H1 (cell line): ENCODE results near the gene CDH7. TPM values are rescaled to one million over a fixed set of nuclear protein-coding genes. Genes with fewer than 3 reads are reported as not detected.

Source experiments
- ASH2L ChIP-seq: fragments of 200-600, 300-600 bp; sonication (generic); IDR thresholded peaks from one replicate; pipeline ENCODE4 v1.7.1; 2017; ENCODE audit warnings: low read length
- CBX5 ChIP-seq: fragments of 300-800, 300-1000 bp; sonication (generic); IDR thresholded peaks from 2 replicates; pipeline ENCODE4 v1.7.1; 2016; ENCODE audit warnings: antibody characterized with exemption, low read length, low read depth
- CBX8 ChIP-seq: fragments of 300-800, 300-1000 bp; sonication (generic); IDR thresholded peaks from 2 replicates; pipeline ENCODE4 v1.7.1; 2016; ENCODE audit warnings: low read depth, low read length, borderline replicate concordance
- CEBPB ChIP-seq: IDR thresholded peaks from 2 replicates; pipeline ENCODE4 v1.6.1; 2012; ENCODE audit warnings: low read depth, low read length
- CHD1 ChIP-seq: IDR thresholded peaks from 2 replicates; pipeline ENCODE4 v1.6.1; 2012; ENCODE audit warnings: low read depth, low read length, improper control_type of control experiment
- JUND ChIP-seq: IDR thresholded peaks from 2 replicates; pipeline ENCODE4 v1.6.1; 2011; ENCODE audit warnings: mild to moderate bottlenecking, improper control_type of control experiment, low read length
- KDM5A ChIP-seq: fragments of 200-600 bp; IDR thresholded peaks from 2 replicates; pipeline ENCODE4 v1.7.1; 2012; ENCODE audit warnings: mild to moderate bottlenecking, low read length, inconsistent platforms, mixed read lengths
- MAFK ChIP-seq: IDR thresholded peaks from 2 replicates; pipeline ENCODE4 v1.6.1; 2012; ENCODE audit warnings: low read depth, mild to moderate bottlenecking, improper control_type of control experiment, low read length
- NRF1 ChIP-seq: IDR thresholded peaks from 2 replicates; pipeline ENCODE4 v1.6.1; 2011; ENCODE audit warnings: mild to moderate bottlenecking, low read depth, low read length, improper control_type of control experiment
- POLR2AphosphoS5 ChIP-seq: IDR thresholded peaks from 2 replicates; pipeline ENCODE4 v1.6.1; 2011; ENCODE audit warnings: low read depth, low read length
- POU5F1 ChIP-seq: IDR thresholded peaks from 2 replicates; pipeline ENCODE4 v1.6.1; 2011; ENCODE audit warnings: low read depth, mild to moderate bottlenecking, low read length, moderate library complexity
- RBBP5 ChIP-seq: IDR thresholded peaks from 2 replicates; pipeline ENCODE4 v1.7.1; 2012; ENCODE audit warnings: low read depth, mild to moderate bottlenecking, inconsistent platforms, low read length, moderate library complexity, borderline replicate concordance
- RFX5 ChIP-seq: IDR thresholded peaks from 2 replicates; pipeline ENCODE4 v1.6.1; 2011; ENCODE audit warnings: low read depth, low read length, improper control_type of control experiment, borderline replicate concordance
- RXRA ChIP-seq: IDR thresholded peaks from 2 replicates; pipeline ENCODE4 v1.6.1; 2011; ENCODE audit warnings: low read depth, mild to moderate bottlenecking, low read length, moderate library complexity; ENCODE audit not compliant: insufficient read depth
- SP2 ChIP-seq: IDR thresholded peaks from 2 replicates; pipeline ENCODE4 v1.6.1; 2012; ENCODE audit warnings: mild to moderate bottlenecking, low read length, inconsistent platforms
- SUZ12 ChIP-seq: fragments of 200-600 bp; sonication (generic); IDR thresholded peaks from 2 replicates; pipeline ENCODE4 v1.6.1; 2012; ENCODE audit warnings: mild to moderate bottlenecking, inconsistent platforms, low read length, moderate library complexity, mixed read lengths
- TAF1 ChIP-seq: IDR thresholded peaks from 2 replicates; pipeline ENCODE4 v1.6.1; 2011; ENCODE audit warnings: mild to moderate bottlenecking, low read depth, low read length
- TBP ChIP-seq: IDR thresholded peaks from 2 replicates; pipeline ENCODE4 v1.6.1; 2011; ENCODE audit warnings: low read depth, low read length, improper control_type of control experiment
- TEAD4 ChIP-seq: IDR thresholded peaks from 2 replicates; pipeline ENCODE4 v1.6.1; 2012; ENCODE audit warnings: low read depth, low read length, inconsistent platforms, mixed read lengths
- YY1 ChIP-seq: IDR thresholded peaks from 2 replicates; pipeline ENCODE4 v1.6.1; 2011; ENCODE audit warnings: low read depth, mild to moderate bottlenecking, low read length
- ZNF274 ChIP-seq: IDR thresholded peaks from 2 replicates; pipeline ENCODE4 v1.7.0; 2012; ENCODE audit warnings: low read length, borderline replicate concordance; ENCODE audit errors: extremely low read depth
- polyA plus RNA-seq, 7 experiments: library from polyadenylated mRNA; depleted of rRNA in 3 of 7; stranded (reverse) in 5 of 7; unstranded in 2 of 7; fragments of >200 nt in 5 of 7; fragments of 200-250 nt in 2 of 7; gene quantifications; 1 replicate in 5 of 7; 2 replicates in 1 of 7; 4 replicates in 1 of 7; pipeline versions ENCODE4 v1.2.1 to v1.2.3, GENCODE V29; 2011 to 2013; ENCODE audit warnings: missing spikeins in 2 of 7, mixed read lengths in 2 of 7
- total RNA-seq: library from RNA; stranded (reverse); fragmentation: NEBNext Ultra II Directional; extraction: Animal tissue kit (Norgen Biotek cat#: 25700); gene quantifications from 2 replicates; pipeline ENCODE4 v1.2.1, GENCODE V29; 2021
- TF ChIP-seq, protein P1 (sequence below), 3 experiments: IDR thresholded peaks; 1 replicate in 2 of 3; 2 replicates in 1 of 3; pipeline versions ENCODE4 v1.5.1 to v1.6.1; 2011; ENCODE audit warnings: low read length in 3 of 3, mild to moderate bottlenecking in 3 of 3, inconsistent platforms in 2 of 3, low read depth in 1 of 3, moderate library complexity in 1 of 3; ENCODE audit not compliant: insufficient read depth in 1 of 3; ENCODE audit errors: control extremely low read depth in 1 of 3

Gene CDH7
- total and polyA plus RNA-seq, 2 of the 8 experiments (the other 6 are each of a cell fraction or from before 2014, with no cell fraction given), result 1.00 to 1.5 TPM

DNA sequence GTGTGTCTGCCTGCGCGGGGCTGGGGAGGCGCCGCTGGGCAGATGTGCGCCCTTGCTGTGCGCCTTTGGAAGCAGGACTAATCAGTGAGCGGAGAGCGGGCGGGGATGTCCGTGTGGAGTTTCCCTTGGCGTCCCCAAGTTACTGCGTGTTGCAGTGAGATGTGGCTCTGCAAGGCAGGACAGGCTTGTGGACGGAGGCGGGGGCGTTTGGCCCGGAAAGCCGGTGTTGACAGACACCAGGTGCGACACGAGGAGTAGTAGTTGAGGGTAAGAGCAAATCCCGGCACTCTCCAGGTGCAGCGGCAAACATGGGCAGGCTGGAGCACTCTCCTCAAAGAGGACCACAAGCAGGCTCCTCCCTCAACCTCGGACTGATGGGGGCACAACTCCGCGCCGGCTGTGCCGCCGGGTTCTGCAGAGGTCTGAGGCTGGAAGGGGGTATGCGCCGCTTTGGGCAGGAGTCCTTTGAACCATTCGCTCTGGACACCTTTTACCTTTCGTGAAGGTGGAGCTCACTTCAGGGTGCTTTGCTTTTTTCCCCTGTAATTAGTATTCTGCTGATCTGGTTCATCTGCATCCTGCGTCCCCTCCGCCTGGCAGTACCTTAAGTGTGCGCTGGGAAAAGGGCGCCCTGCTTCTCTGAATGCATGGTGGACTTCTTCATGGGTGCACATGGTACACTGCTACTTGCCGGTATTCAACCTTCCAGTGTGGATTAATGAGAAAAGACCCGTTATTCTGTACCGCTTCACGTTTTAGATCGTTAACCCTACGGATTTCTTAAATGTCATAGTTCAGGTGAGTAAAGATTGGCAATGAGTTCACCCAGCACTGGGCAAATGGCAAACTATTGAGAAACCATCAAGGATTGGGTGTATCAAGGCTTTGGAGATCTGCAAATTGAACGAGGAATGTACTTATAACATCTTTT lies 608 bp downstream of the CDH7 start (continued):
- TF ChIP-seq CHD1 (no peak), SUZ12 (peak; percentile 55; the same call in 1 of the 2 replicates), POU5F1 (no peak), TAF1 (0 out of 2 replicates have a peak, but pooled peaks have one; percentile 22), NRF1 (no peak), POLR2AphosphoS5 (no peak), CBX5 (no peak), ASH2L (peak; percentile 91), RFX5 (no peak), MAFK (no peak), TEAD4 (no peak), YY1 (no peak), ZNF274 (no peak), CEBPB (no peak), TBP (no peak), JUND (no peak), KDM5A (no peak), SP2 (no peak), CBX8 (no peak), RXRA (no peak), RBBP5 (peak; percentile 76)
- TF ChIP-seq, protein P1, sequence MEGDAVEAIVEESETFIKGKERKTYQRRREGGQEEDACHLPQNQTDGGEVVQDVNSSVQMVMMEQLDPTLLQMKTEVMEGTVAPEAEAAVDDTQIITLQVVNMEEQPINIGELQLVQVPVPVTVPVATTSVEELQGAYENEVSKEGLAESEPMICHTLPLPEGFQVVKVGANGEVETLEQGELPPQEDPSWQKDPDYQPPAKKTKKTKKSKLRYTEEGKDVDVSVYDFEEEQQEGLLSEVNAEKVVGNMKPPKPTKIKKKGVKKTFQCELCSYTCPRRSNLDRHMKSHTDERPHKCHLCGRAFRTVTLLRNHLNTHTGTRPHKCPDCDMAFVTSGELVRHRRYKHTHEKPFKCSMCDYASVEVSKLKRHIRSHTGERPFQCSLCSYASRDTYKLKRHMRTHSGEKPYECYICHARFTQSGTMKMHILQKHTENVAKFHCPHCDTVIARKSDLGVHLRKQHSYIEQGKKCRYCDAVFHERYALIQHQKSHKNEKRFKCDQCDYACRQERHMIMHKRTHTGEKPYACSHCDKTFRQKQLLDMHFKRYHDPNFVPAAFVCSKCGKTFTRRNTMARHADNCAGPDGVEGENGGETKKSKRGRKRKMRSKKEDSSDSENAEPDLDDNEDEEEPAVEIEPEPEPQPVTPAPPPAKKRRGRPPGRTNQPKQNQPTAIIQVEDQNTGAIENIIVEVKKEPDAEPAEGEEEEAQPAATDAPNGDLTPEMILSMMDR (IDR thresholded peaks at IDR 0.05; ENCODE audit: control extremely low read depth in 1 of 3, insufficient read depth in 1 of 3, low read depth in 1 of 3, low read length in 3 of 3), result peak in 1 of 3 experiments; percentile 2; a peak in 1 of 4 replicates
